GM19324 (cell line): Measurements from ENCODE around the gene WNT9B.

Experiments
- ATAC-seq: cut with Tn5 transposase; IDR thresholded peaks from one replicate; pipeline ENCODE4 v1.9.1; 2021; ENCODE audit warnings: mild to moderate bottlenecking, moderate library complexity; ENCODE audit not compliant: unreplicated experiment, low FRiP score

Gene WNT9B

GRCh38 chr17:46878055-46878454 lies 26.7 kb downstream of the WNT9B start:
- ATAC-seq: no peak

GRCh38 chr17:46879101-46879500 lies 27.7 kb downstream of the WNT9B start:
- ATAC-seq: no peak

GRCh38 chr17:46881015-46881414 lies 29.6 kb downstream of the WNT9B start:
- no peak for ATAC-seq

- ATAC-seq: no peak
Observed at GRCh38 chr17:46882666-46883065, 31.3 kb downstream of the WNT9B start.

DNA sequence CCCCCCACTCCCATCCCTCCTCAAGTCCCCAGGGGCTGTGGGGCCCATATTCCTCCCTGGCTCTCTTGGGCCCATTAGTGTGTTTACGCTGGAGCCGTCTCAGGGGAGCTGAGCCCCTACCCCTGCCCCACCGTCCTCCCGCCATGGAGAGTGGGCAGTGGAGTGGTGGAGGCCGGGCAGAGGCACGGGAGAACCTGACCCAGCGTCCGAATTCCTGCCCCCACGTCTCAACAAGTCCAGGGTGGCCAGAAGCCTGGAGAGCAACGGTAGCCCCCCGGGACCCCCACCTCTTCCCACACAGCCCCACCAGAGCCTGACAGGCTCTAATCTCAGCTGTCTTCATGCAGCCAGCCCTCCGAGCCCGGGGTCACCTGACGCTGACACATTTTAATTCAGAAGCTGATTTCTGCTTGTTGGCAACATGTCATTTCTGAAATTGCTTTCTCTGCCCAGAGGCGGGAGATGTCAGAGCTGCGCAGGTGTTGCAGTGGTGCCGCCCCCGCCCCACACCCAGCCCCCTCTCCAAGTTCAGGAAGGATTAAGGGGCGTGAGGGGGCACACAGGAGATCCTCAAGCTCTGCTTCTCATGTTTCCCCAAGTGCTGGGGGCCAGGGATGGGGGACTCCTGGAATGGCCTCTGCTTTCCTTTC lies 32.6 kb downstream of the WNT9B start:
- ATAC-seq: no peak

GRCh38 chr17:46884552-46884951 lies 33.2 kb downstream of the WNT9B start:
- no peak for ATAC-seq

- no peak for ATAC-seq
Observed at GRCh38 chr17:46885415-46886309, 34.3 kb downstream of the WNT9B start.

- ATAC-seq: no peak
Observed at GRCh38 chr17:46886310-46886663, 34.9 kb downstream of the WNT9B start.

- no peak for ATAC-seq
Observed at GRCh38 chr17:46887717-46888116, 36.3 kb downstream of the WNT9B start.

DNA sequence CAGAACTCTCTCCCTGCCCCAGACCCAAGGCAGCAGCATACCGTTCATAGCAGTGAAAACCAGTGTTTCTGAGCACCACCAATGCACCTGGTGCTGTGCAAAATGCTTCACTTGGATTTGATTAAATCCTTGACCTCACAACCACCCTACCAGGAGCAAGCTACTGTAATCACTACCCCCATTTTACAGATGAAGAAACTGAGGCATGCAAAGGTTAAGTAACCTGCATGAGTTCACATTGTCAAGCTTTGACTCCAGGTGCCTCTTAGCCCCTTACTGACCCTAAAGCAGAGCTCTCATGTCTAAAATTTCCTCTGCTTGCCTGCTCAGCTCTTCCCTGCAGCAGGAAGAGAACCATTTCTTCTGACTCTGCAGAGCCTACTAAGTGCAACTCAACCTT lies 37.3 kb downstream of the WNT9B start:
- no peak for ATAC-seq

DNA sequence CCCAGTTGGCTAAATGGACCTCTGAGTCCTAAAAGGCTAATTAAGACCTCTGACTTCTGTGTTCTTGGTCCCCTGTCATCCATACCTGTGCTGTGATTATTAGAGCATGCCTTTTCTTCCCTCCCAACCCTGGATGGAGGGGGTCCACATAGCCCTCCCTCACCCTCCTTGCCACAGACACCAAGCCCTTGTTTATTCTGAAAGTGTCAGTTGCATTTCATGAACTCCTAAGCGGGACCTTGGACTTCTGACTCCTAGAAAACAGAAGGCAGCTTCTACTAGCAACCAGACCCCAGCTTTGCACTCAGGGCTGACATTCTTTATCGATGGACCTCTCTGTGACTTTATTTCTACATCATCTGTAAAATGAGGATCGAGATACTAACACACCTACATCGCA lies 38.1 kb downstream of the WNT9B start:
- no peak for ATAC-seq

DNA sequence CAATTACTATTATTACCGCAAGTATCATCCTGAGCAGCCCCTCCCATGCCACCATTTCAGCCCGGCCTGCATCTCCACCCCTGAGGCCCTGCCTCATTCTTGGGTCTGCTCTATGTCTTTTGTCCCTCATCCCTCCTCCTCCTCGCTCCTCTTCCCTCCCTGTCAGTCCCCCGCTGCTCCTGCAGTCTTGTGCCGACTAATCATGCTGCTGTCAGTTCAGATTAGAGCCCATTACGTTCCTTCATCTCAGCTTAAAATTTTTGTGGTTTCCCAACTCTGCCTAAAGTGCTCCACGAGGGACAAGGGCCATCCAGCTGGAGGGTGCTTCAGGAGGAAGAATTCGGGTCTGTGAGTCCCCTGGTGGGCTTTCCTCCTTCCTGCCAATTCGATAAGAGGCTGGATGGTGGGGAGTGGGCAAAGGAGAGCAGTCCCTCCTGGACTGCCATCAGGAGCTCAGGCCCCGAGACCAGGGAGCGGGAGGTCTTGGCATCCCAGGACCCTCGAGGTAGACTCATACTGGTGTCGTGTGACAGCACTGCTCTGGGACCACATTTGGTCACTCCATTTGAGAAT lies 38.7 kb downstream of the WNT9B start:
- ATAC-seq: no peak

- no peak for ATAC-seq
Observed at GRCh38 chr17:46890638-46891037, 39.3 kb downstream of the WNT9B start.

GRCh38 chr17:46892192-46892703 lies 40.9 kb downstream of the WNT9B start:
- ATAC-seq: no peak

- ATAC-seq: no peak
Observed at GRCh38 chr17:46894024-46894423, 42.6 kb downstream of the WNT9B start.

- ATAC-seq: no peak
Observed at GRCh38 chr17:46894476-46895151, 43.2 kb downstream of the WNT9B start.

DNA sequence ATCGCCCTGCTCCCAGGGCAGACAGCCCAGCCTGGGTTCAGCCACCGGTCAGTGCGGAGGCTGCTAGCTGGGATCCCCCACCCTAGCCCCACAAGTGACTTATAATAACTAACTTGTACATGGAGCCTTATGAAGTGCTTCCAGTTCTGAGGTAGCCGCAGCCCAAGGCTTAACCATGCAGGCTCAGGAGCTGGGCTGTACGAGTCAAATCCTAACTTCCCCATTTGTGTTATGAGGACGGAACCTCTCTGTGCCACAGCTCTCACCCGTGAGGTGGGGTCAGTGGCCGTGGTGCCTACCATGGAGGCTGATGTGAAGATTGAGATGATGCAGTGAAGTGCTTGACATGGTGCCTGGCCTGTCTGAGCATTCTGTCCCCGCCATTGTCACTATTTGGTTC lies 43.8 kb downstream of the WNT9B start:
- ATAC-seq: no peak

- ATAC-seq: no peak
Observed at GRCh38 chr17:46896991-46897390, 45.6 kb downstream of the WNT9B start.

DNA sequence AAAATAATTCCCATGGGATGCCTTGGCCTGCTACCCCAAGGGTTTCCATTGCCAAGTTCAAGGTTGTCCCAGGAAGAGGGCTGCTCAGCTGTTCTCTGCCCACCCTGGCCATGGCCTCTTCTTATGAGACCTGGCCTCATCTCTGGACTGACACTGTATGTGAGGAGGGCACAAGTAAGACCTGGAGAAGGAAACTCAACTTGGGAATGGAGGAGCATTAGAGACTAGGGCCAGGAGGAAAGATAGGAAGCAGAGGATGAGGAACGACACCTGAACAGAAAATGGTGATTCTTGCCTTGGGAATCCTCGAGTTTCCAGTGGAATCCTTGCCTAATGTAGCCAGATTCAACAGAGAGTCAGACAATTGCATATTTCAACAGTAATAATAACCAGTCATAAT lies 47.0 kb downstream of the WNT9B start:
- no peak for ATAC-seq

GRCh38 chr17:46898860-46899259 lies 47.5 kb downstream of the WNT9B start:
- no peak for ATAC-seq

GRCh38 chr17:46901291-46901690 lies 49.9 kb downstream of the WNT9B start:
- ATAC-seq: no peak
